Astrocyte (in vitro differentiated cells and primary cell): ENCODE results near the gene ADCY2.

Experiments used
- EZH2 ChIP-seq: IDR thresholded peaks from 2 replicates; pipeline ENCODE4 v1.6.1; 2012; ENCODE audit warnings: mild to moderate bottlenecking, low read length, inconsistent platforms; ENCODE audit not compliant: insufficient read depth
- TF ChIP-seq, protein P1 (sequence below): IDR thresholded peaks from 2 replicates; pipeline ENCODE4 v1.5.1; 2011; ENCODE audit warnings: low read depth, mild to moderate bottlenecking, inconsistent platforms, low read length, moderate library complexity; ENCODE audit not compliant: insufficient read depth

DNA sequence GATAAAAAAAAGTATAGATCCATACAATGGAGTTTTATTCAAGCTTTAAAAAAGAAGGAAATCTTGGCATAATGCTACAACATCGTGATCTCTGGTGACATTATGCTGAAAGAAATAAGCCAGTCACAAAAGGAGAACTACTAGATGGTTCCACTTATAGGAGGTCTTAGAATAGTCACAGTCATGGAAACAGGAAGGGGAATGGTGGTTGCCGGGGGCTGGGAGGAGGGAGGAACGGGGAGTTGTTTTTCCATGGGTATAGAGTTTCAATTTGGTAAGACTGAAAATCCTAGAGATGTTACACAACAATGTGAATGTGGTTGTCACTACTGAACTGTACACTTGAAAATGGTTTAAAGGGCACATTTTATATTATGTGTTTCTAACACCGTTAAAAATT lies 360.5 kb downstream of the ADCY2 start:
- TF ChIP-seq, protein P1, sequence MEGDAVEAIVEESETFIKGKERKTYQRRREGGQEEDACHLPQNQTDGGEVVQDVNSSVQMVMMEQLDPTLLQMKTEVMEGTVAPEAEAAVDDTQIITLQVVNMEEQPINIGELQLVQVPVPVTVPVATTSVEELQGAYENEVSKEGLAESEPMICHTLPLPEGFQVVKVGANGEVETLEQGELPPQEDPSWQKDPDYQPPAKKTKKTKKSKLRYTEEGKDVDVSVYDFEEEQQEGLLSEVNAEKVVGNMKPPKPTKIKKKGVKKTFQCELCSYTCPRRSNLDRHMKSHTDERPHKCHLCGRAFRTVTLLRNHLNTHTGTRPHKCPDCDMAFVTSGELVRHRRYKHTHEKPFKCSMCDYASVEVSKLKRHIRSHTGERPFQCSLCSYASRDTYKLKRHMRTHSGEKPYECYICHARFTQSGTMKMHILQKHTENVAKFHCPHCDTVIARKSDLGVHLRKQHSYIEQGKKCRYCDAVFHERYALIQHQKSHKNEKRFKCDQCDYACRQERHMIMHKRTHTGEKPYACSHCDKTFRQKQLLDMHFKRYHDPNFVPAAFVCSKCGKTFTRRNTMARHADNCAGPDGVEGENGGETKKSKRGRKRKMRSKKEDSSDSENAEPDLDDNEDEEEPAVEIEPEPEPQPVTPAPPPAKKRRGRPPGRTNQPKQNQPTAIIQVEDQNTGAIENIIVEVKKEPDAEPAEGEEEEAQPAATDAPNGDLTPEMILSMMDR, result no peak
- TF ChIP-seq EZH2, result no peak
